SK-N-SH treated with all-trans-retinoic acid at 6 μM for 48 hours (cell line): ENCODE data around the gene CDH20.

ENCODE experiments used
- ATAC-seq: fragments of 200-7000 bp; cut with Tn5 transposase; 3 replicates; pipeline ENCODE4 v1.9.1; 2020; ENCODE audit warnings: mild to moderate bottlenecking, moderate library complexity
- ARNTL ChIP-seq: fragments of 450-650 bp; formaldehyde crosslinking; IDR thresholded peaks from 2 replicates; pipeline ENCODE4 v1.5.0; 2020; ENCODE audit warnings: low read depth, mild to moderate bottlenecking, moderate library complexity, borderline replicate concordance
- BACH2 ChIP-seq: fragments of 250-450 bp; sonication (Bioruptor Pico); IDR thresholded peaks from 2 replicates; pipeline ENCODE4 v1.9.0; 2021; ENCODE audit warnings: mild to moderate bottlenecking, borderline replicate concordance
- CSDC2 ChIP-seq: fragments of 250-450 bp; sonication (Bioruptor Pico); IDR thresholded peaks from 2 replicates; pipeline ENCODE4 v1.5.0; 2020; ENCODE audit warnings: mild to moderate bottlenecking, moderate library complexity
- ESRRG ChIP-seq: fragments of 250-450 bp; sonication (Bioruptor Pico); IDR thresholded peaks from 2 replicates; pipeline ENCODE4 v1.6.1; 2021; ENCODE audit warnings: mild to moderate bottlenecking
- GLIS3 ChIP-seq: fragments of 250-450 bp; sonication (Bioruptor Pico); IDR thresholded peaks from 2 replicates; pipeline ENCODE4 v1.5.0; 2020; ENCODE audit warnings: mild to moderate bottlenecking, moderate library complexity
- ISL1 ChIP-seq: fragments of 250-450 bp; sonication (Bioruptor Pico); IDR thresholded peaks from 2 replicates; pipeline ENCODE4 v2.1.2; 2022; ENCODE audit warnings: mild to moderate bottlenecking, moderate library complexity
- OSR1 ChIP-seq: fragments of 250-450 bp; sonication (Bioruptor Pico); IDR thresholded peaks from 2 replicates; pipeline ENCODE4 v1.8.0; 2022; ENCODE audit warnings: moderate library complexity, mild to moderate bottlenecking, inconsistent platforms
- RARB ChIP-seq: fragments of 250-450 bp; sonication (Bioruptor Pico); IDR thresholded peaks from 2 replicates; pipeline ENCODE4 v1.8.0; 2021; ENCODE audit warnings: mild to moderate bottlenecking, moderate library complexity
- SNAI2 ChIP-seq: fragments of 250-450 bp; sonication (Bioruptor Pico); IDR thresholded peaks from 2 replicates; pipeline ENCODE4 v1.5.0; 2020; ENCODE audit warnings: mild to moderate bottlenecking, moderate library complexity
- TCF4 ChIP-seq: fragments of 250-450 bp; sonication (Bioruptor Pico); IDR thresholded peaks from 2 replicates; pipeline ENCODE4 v1.8.0; 2021; ENCODE audit warnings: mild to moderate bottlenecking, moderate library complexity, borderline replicate concordance
- ZC3H10 ChIP-seq: fragments of 250-450 bp; sonication (Bioruptor Pico); IDR thresholded peaks from 2 replicates; pipeline ENCODE4 v1.5.1; 2021; ENCODE audit warnings: mild to moderate bottlenecking, moderate library complexity
- ZFP3 ChIP-seq: fragments of 250-450 bp; sonication (Bioruptor Pico); IDR thresholded peaks from 2 replicates; pipeline ENCODE4 v1.5.0; 2020; ENCODE audit warnings: mild to moderate bottlenecking, moderate library complexity
- ZFP30 ChIP-seq: fragments of 450-650 bp; formaldehyde crosslinking; IDR thresholded peaks from 2 replicates; pipeline ENCODE4 v1.5.0; 2022; ENCODE audit warnings: mild to moderate bottlenecking, moderate library complexity
- ZNF565 ChIP-seq: fragments of 450-650 bp; formaldehyde crosslinking; conservative IDR thresholded peaks from 2 replicates; pipeline ENCODE4 v1.5.0; 2020; ENCODE audit warnings: low read depth, mild to moderate bottlenecking, moderate library complexity
- ZNF70 ChIP-seq: fragments of 450-650 bp; formaldehyde crosslinking; IDR thresholded peaks from 2 replicates; pipeline ENCODE4 v1.5.0; 2020; ENCODE audit warnings: mild to moderate bottlenecking, moderate library complexity
- ZNF8 ChIP-seq: fragments of 450-650 bp; formaldehyde crosslinking; IDR thresholded peaks from 2 replicates; pipeline ENCODE4 v1.5.0; 2020; ENCODE audit warnings: mild to moderate bottlenecking, moderate library complexity
- TF ChIP-seq, protein P1 (sequence below): fragments of 250-450 bp; sonication (Bioruptor Pico); IDR thresholded peaks from 2 replicates; pipeline ENCODE4 v1.5.1; 2021; ENCODE audit warnings: mild to moderate bottlenecking, moderate library complexity
- TF ChIP-seq, protein P2 (sequence below): fragments of 250-450 bp; sonication (Bioruptor Pico); IDR thresholded peaks from 2 replicates; pipeline ENCODE4 v1.5.1; 2020; ENCODE audit warnings: low read depth, mild to moderate bottlenecking, moderate library complexity
- TF ChIP-seq, protein P3 (sequence below): fragments of 250-450 bp; sonication (Bioruptor Pico); IDR thresholded peaks from 2 replicates; pipeline ENCODE4 v1.8.0; 2020; ENCODE audit warnings: mild to moderate bottlenecking, moderate library complexity, borderline replicate concordance
- TF ChIP-seq, protein P4 (sequence below): fragments of 250-450 bp; sonication (Bioruptor Pico); IDR thresholded peaks from 2 replicates; pipeline ENCODE4 v1.5.0; 2020; ENCODE audit warnings: mild to moderate bottlenecking, moderate library complexity

The CDH20 gene

DNA sequence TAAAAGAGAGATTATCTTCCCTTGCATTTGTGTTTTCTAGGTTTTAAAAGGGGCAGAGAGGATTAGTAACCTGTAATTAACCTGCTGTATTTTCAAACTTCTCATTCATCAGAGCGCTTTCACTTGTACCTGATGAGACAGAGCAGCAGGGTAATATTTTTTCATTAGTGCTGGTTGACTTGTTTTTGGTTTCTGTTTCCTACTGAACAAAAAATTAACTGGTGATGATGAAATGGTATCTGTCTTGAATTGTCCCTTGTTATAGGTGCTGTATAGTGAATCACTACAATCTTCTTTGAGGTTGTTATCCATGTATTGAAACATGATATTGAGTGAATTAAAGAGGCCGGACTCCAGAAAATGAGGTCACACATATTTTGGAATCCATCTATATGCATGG lies 37.9 kb downstream of the CDH20 start:
- TF ChIP-seq, protein P1, sequence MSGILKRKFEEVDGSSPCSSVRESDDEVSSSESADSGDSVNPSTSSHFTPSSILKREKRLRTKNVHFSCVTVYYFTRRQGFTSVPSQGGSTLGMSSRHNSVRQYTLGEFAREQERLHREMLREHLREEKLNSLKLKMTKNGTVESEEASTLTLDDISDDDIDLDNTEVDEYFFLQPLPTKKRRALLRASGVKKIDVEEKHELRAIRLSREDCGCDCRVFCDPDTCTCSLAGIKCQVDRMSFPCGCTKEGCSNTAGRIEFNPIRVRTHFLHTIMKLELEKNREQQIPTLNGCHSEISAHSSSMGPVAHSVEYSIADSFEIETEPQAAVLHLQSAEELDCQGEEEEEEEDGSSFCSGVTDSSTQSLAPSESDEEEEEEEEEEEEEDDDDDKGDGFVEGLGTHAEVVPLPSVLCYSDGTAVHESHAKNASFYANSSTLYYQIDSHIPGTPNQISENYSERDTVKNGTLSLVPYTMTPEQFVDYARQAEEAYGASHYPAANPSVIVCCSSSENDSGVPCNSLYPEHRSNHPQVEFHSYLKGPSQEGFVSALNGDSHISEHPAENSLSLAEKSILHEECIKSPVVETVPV (CRISPR knock-in tag), result no peak
- no peak for ATAC-seq

DNA sequence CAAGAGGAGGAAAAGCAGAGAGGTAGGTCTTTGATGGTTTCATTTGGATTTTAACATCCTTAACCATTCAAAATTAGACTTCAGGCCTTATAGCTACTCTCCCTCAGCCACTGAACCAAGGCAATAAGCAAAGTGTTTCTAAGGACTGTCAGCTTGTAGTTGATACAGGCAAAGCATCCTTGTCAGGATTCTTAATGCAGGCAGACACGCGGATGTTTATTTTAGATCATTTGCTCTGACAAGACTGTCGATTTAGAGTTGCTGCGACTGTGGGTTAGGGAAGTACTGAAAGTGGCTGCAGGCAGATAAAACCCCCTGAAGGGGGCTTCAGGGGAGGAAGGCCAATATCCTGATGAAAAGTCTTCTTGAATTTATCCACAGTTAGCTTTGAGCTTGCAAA lies 46.6 kb downstream of the CDH20 start:
- TF ChIP-seq, protein P2, sequence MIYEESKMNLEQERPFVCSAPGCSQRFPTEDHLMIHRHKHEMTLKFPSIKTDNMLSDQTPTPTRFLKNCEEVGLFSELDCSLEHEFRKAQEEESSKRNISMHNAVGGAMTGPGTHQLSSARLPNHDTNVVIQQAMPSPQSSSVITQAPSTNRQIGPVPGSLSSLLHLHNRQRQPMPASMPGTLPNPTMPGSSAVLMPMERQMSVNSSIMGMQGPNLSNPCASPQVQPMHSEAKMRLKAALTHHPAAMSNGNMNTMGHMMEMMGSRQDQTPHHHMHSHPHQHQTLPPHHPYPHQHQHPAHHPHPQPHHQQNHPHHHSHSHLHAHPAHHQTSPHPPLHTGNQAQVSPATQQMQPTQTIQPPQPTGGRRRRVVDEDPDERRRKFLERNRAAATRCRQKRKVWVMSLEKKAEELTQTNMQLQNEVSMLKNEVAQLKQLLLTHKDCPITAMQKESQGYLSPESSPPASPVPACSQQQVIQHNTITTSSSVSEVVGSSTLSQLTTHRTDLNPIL, result no peak
- ATAC-seq, result no peak

DNA sequence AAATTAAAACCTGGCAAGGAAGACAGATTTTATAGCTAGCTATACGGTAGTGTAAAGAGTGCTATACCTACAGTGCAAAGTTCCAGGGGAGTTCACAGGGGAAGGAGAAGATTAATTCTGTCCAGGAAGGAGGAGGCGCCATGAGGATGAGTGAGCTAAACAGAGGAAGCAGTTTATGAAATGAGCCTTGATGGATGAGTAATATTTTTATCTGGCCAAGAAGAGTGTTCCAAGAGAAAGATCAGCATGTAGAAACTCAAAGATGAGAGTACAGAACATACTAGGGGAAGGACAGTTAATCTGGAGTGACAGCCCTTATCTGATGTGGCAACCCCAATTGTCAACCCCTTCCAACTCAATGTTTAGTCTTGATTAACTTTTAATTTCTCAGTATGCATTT lies 54.8 kb downstream of the CDH20 start:
- ATAC-seq, result peak; percentile 93
- TF ChIP-seq, protein P3, sequence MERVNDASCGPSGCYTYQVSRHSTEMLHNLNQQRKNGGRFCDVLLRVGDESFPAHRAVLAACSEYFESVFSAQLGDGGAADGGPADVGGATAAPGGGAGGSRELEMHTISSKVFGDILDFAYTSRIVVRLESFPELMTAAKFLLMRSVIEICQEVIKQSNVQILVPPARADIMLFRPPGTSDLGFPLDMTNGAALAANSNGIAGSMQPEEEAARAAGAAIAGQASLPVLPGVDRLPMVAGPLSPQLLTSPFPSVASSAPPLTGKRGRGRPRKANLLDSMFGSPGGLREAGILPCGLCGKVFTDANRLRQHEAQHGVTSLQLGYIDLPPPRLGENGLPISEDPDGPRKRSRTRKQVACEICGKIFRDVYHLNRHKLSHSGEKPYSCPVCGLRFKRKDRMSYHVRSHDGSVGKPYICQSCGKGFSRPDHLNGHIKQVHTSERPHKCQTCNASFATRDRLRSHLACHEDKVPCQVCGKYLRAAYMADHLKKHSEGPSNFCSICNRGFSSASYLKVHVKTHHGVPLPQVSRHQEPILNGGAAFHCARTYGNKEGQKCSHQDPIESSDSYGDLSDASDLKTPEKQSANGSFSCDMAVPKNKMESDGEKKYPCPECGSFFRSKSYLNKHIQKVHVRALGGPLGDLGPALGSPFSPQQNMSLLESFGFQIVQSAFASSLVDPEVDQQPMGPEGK (CRISPR knock-in tag), result no peak
- TF ChIP-seq SNAI2 (CRISPR knock-in tag), result no peak

DNA sequence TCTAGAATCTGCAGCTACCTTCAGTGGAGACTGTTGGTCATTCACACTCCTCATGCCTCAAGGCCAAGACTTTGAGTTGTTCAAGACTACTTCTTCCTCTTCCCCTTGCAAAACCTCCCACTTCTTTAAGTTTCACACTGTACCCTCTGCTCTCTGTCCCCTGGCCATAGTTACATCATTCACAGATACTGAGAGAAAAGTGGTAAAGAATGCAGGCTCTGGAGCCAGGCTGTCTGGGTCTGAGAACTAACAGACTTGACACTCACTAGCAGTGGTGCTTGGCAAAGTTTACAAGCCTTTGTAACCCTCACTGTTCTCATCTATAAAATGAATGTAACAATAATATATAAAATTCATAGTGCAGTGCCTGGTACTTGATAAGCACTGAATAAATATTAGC lies 61.8 kb downstream of the CDH20 start:
- ATAC-seq, result peak; percentile 33; the same call in 2 of the 3 replicates
- TF ChIP-seq ZNF70 (CRISPR knock-in tag) (no peak), ZFP30 (CRISPR knock-in tag) (no peak), ZNF8 (CRISPR knock-in tag) (no peak), ESRRG (CRISPR knock-in tag) (no peak)
- TF ChIP-seq, protein P4, sequence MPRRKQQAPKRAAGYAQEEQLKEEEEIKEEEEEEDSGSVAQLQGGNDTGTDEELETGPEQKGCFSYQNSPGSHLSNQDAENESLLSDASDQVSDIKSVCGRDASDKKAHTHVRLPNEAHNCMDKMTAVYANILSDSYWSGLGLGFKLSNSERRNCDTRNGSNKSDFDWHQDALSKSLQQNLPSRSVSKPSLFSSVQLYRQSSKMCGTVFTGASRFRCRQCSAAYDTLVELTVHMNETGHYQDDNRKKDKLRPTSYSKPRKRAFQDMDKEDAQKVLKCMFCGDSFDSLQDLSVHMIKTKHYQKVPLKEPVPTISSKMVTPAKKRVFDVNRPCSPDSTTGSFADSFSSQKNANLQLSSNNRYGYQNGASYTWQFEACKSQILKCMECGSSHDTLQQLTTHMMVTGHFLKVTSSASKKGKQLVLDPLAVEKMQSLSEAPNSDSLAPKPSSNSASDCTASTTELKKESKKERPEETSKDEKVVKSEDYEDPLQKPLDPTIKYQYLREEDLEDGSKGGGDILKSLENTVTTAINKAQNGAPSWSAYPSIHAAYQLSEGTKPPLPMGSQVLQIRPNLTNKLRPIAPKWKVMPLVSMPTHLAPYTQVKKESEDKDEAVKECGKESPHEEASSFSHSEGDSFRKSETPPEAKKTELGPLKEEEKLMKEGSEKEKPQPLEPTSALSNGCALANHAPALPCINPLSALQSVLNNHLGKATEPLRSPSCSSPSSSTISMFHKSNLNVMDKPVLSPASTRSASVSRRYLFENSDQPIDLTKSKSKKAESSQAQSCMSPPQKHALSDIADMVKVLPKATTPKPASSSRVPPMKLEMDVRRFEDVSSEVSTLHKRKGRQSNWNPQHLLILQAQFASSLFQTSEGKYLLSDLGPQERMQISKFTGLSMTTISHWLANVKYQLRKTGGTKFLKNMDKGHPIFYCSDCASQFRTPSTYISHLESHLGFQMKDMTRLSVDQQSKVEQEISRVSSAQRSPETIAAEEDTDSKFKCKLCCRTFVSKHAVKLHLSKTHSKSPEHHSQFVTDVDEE (CRISPR knock-in tag), result no peak

DNA sequence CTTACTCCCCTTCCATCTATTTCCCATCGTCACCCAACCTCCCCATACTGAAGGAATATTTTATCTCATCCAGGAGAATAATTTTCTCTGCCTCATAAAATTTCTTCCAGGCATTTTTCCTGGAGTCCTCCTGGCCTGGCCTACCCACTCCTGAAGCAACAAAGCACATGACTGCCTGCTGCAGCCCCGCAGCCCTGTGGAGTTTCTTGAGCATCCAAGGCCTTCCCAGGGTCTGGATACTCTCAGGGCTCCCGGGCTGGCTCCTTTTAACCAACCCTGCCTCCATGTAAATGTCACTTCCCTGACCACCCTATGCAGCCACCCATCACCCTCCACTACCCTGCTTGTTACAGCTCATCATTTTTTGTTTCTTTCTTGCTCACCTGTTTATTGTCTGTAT lies 64.0 kb downstream of the CDH20 start:
- no peak for ATAC-seq
- TF ChIP-seq ZFP3 (no peak), BACH2 (CRISPR knock-in tag) (no peak), RARB (no peak), ZFP30 (CRISPR knock-in tag) (no peak), ARNTL (CRISPR knock-in tag) (no peak), ZC3H10 (CRISPR knock-in tag) (no peak), OSR1 (CRISPR knock-in tag) (no peak), ZNF565 (CRISPR knock-in tag) (no peak), TCF4 (CRISPR knock-in tag) (no peak), CSDC2 (CRISPR knock-in tag) (no peak), GLIS3 (CRISPR knock-in tag) (no peak), SNAI2 (CRISPR knock-in tag) (no peak), ZNF70 (CRISPR knock-in tag) (no peak), ZNF8 (CRISPR knock-in tag) (no peak), ISL1 (CRISPR knock-in tag) (no peak), ESRRG (CRISPR knock-in tag) (no peak)
- TF ChIP-seq, protein P1 (CRISPR knock-in tag), result no peak
- TF ChIP-seq, protein P4 (CRISPR knock-in tag), result no peak
- TF ChIP-seq, protein P2, result no peak
